Measurements from ENCODE around the gene SCAMP3.
"Not testable (repeated sequence)": the region's sequence is repeated elsewhere in the genome, so short reads cannot be mapped to it uniquely, and the experiment has no call there.

The SCAMP3 gene

DNA sequence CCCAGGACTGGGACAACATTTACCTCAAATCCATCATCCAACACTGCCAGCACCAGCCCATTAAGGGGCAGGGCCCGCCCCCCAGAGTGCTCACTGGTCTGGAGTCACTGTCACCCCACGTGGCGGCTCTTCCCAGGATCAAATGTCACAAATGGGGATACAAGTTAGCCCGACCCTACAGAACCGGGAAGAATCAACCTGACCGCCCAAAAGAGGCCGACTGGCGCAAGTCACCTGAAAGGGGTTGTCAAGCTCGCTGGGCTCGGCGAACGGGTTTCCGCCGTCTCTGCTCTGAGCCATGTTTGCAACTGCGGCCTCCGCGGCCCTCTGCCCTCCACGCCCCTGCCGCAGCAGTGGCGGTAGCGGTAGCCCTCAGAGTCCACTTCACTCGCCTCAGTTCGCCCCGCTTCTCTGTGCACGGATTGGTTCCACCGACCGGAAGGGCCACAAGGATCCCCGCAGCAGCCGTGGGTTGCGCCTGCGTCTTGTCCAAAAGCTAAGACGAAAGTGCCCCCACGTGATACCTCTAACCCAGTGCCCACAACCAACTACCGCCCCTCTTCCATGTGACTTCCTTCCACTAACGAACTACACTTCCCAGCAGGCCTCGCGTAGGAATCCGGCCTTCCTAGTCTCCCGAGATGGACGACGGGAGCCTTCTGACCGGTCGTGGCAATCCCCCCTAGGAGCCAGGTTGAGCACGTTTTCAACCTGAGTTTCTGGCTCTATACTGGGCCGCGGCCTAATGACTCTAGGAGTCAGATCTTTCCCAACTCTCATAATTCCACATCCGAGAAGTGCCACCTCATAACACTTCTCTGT is at the start of gene SCAMP3:
TSS of gene SCAMP3 (minus strand) at position 509 of the 822 bp plus-strand sequence. CDS start at position 300, 209 bp downstream.
- DNase-seq, result peak; percentile 92

DNA sequence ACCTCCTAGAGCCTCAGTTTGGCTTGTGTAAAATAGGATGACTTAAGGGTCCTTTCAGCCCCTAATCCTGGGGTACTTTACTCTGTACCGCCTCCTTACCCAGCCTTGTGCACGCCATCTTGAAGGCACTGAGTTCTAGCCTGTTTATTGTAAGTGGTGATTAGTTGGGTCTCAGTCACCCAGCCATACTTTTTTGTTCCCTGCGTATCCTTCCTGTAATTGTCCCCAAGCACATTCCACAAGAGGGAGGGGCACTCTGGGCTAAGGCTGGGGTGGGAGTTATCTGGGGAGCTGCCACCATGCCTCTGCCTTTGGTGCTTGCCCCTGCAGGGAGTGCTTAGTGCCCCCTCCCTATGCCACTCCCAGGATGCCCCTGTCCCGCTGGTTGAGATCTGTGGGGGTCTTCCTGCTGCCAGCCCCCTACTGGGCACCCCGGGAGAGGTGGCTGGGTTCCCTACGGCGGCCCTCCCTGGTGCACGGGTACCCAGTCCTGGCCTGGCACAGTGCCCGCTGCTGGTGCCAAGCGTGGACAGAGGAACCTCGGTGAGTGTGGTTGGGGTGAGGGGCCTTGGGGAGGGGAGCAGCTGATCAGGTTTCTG is 47.4 kb upstream of the SCAMP3 start:
- DNase-seq, result no peak

DNA sequence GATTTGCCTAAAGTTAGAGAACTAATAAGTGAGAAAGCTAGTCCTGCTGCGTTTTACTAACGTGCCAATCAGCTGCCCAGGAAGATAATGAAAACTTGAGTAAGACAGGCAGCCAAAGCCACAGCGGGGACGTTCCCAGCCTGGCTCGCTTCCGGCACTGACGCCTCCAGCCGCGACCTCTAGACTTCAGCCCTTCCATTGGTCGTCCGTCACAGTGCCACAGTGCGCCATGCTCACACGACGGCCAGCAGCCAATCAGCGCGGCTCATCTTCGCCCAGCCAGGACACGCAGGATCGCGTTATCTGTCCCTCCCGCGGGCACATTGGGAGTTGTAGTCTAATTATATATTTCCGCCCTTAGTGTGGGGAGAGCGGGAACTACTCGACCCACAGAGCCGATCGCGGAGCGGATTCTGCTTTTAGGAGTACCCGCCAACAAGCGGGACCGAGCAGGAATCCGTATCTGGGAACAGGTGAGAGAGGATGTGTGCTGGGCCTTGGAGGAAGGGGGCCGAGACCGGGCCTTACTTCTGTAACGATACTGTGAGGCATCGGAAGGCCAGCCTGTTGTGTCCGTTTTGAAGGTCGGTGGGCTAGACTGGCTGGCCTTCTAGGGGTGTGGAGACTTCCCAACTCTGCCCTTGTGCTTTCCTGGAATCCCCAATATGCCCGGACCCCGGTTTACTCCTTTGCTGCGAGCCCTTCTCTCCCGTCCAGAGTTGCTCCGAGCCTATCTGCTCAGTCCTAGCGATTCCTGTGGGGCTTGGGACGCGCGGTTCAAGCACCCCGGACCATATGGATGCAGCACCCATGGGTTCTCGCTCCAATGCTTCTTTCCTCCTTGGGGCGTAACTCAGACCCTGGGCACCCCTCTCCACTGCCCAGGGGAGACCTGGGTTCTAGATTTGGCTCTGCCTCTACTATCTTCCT is 46.6 kb upstream of the SCAMP3 start, which contains the start of gene FDPS:
TSS of gene FDPS (plus strand) at position 374 of the 930 bp plus-strand sequence. CDS start 924 bp downstream, outside the sequence.
- DNase-seq, result peak; percentile 99

DNA sequence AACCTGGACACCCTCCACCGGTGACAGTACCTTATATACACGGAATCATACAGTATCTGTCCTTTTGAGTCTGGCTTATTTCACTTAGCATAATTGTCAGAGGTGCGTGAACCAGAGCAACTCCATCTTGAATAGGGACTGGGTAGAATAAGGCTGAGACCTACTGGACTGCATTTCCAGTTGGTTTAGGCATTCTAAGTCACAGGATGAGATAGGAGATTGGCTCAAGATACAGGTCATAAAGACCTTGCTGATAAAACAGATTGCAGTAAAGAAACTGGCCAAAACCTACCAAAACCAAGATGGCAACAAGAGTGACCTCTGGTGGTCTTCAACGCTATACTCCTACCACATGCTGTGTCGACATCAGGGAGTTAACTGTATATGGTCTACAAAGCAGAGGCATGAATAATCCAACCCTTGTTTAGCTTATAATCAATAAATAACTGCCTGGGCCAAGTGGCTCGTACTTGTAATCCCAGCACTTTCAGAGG is 45.1 kb upstream of the SCAMP3 start:
- peak; percentile 30 to 32 for DNase-seq

DNA sequence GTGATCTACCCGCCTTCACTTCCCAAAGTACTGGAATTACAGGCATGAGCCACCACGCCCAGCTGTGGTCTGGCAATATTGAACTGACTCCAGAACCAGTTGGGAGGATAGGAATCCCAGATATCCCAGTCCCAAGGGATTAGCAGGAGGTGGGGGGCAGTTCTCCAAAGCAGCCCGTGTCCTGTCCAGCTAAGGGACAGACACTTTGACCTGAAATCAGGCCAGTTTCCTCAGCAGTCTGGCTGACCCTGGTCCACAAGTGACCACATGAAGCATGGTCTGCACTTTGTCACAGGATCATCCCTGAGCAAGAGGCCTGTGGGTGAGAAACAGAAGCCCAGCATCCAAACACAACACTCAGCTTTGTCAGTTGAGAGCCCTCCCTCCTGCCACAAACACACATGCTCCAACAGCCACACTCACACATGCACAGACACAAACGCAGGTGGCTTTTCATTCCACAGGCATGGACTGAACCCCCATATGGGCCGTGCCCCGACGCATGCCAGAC is 43.8 kb upstream of the SCAMP3 start:
- no peak for DNase-seq

DNA sequence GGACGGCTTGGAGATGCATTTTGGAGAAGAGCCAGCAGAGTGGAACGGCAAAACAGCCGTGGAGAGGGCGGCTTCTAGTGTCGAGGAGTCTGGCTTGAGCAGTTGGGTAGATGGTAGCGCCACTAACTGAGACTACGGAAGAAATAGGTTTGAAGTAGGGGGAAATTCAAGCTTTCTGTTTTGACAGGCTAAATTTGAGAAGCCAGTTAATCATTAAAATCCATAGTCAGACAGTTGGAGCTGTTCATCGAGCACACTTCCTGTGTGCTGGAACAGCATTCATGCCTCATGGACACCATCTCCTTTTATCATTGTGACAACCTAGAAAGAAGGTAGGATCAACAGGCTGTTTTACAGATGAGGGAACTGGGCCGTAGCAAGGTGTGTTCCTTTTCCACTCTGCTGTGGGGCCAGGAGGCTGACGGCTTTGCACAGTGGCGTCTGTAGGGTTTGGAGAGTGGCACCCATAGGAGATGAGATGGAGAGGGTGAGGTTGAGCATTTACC is 42.5 kb upstream of the SCAMP3 start:
- DNase-seq, result no peak

DNA sequence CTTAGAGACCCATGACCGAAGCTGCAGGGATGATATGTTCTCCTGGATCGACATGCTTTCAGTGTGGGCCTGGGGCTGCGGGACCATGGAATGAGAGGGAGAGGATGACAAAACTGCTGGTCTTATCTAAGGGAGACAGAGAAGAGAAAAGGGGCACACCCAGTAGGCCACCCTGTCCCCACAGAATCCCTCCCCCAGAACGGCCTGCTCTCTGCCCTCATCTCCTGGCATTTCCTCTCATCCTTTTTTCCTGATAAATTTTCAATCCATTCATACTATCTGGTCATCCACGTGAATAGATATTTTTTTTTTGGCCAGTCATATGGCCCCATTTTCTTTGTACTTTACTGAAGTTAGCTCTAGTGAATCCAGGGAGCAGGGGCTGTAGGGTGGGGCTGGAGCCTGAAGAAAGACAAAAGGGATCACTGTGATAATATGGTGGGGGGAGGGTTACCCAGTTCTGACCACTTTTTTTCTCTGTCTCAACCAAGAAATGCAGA is 39.2 kb upstream of the SCAMP3 start, which contains the start of gene PKLR:
TSS of gene PKLR (minus strand) at position 97 of the 500 bp plus-strand sequence. CDS start at position 54, 43 bp downstream.
- no peak for DNase-seq

DNA sequence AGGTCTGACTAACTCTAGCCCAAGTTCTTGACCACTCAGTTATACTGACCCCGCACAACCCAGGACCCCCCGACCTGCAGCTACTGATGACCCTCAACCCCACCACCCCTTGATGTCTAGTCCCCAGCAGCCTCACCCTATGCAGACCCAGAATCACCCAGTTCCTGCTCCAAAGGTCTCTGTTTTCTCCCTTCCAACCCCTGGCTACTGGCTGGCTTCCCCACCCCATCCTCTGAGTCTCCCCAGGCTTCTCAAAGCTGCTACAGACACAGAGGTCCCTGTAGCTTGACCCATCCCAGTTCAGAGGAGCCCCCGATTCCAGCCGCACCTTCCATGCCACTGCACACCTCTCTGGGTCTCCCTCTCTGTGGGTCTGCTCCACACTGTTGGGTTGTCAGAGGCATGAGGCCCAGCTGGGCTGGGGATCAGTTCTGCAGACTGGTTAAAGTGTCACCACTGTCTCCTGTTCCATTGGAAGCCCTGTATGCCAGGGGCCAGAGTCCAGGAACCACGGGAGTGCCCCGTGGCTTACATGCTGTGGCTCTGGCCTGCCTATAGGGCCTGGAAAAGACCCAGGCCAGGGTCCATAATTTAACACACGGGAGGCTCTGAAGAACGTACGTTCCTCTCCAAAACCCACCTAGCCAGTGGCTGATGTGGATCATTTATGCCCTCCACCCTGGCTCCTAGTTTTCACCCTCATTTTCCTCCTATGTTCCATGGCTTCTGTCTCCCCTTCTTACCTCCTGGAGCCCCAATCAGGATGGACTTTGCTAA is 38.6 kb upstream of the SCAMP3 start:
- no peak for DNase-seq

DNA sequence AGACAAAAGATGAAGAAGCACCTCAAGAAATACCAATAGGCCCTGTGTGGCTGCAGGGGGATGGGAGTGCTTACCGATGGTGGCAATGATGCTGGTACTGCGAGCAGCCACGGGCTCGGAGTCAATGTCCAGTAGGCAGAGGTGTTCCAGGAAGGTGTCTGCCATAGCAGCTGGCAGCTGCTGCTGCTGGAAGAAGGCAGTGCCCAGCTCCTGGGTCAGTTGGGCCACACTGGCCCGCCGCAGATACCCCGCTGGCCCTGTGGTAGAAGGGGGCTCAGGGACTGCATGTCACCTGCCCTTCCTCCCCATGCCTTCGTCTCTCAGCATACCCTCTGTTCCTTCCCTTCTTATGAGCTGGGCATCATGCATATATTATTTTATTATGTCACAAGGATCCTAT is 37.9 kb upstream of the SCAMP3 start:
- DNase-seq, result no peak

DNA sequence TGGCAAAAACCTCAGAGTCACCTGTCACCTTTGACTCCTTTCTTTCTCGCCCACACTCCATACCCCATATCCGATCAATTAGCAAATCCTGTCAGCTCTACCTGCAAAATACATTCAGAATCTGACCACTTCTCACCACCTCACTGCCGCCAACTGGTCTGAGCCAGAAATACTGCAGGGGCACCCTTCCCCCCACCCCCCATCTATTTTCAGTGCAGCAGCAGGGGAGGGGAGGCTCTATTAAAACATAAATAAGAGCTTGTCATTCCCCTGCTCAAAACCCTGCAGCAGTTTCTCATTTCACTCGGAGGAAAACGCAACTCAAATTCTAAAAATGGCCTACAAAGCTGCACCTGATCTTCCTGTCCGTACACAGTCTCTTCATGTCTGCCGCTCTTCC is 35.2 kb upstream of the SCAMP3 start:
- DNase-seq, result no peak

DNA sequence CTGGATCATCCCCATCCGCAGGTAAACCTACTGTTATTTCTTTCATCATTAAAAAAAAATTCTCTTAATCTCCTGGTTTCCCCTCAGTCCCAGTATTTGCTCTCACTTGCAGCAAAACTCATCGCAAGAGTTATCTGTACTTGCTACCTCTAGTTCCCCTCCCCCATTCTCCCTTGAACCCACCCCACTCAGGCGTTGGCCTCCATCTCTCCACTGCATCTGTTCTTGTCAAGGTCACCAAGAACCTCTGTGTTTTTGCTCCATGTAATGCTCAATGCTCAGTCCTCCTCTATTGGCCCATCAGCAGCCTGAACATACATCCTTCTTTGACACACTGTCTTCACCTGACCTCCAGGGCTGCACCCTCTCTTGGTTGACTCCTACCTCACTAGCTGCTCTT is 34.5 kb upstream of the SCAMP3 start:
- no peak for DNase-seq

DNA sequence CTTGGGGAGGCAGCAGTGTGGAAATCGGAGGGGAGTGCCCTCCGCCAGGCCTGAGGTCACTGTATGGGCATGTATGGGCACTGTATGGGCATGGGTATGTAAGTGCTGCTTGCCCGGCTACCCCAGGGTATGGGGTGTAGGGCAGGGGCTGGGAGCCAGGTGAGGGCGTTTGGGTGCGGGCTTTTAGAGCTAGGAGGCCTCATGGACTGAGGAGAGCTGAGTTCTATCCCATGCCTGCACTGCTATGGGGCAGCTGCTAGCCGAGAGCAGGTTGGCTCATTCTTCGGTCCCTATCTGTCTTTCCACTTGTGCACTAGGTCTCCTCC is 33.7 kb upstream of the SCAMP3 start:
- DNase-seq, result no peak

DNA sequence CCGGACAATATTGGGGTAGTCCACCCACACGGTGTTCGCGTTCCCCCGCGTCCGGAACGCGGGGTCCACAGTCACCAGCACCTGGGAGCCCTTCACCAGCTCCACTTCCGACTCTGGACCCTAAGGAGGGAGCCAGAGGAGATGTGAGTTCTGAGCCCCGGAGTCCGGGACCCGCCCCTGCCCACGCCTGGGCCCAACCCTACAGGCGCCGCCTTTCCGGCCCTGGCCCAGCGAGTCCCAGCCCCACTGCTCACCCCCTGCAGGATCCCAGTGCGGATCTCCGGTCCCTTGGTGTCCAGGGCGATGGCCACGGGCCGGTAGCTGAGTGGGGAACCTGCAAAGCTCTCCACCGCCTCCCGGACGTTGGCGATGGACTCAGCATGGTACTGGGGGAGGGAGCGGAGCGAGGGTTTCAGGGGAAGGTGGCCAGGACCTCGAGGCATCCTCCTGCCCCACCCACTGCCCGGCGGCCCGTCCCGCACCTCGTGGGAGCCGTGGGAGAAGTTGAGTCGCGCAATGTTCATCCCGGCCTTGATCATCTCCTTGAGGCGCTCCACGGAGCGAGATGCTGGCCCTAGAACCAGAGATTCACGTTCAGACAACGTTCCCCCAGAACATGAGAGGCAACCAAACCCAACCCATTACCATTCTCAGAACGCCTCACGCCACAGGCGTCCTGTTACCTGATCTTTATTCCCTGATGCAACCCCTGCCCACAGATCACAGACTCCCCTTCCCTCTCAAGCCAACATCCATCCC is 33.2 kb upstream of the SCAMP3 start:
- no peak for DNase-seq

DNA sequence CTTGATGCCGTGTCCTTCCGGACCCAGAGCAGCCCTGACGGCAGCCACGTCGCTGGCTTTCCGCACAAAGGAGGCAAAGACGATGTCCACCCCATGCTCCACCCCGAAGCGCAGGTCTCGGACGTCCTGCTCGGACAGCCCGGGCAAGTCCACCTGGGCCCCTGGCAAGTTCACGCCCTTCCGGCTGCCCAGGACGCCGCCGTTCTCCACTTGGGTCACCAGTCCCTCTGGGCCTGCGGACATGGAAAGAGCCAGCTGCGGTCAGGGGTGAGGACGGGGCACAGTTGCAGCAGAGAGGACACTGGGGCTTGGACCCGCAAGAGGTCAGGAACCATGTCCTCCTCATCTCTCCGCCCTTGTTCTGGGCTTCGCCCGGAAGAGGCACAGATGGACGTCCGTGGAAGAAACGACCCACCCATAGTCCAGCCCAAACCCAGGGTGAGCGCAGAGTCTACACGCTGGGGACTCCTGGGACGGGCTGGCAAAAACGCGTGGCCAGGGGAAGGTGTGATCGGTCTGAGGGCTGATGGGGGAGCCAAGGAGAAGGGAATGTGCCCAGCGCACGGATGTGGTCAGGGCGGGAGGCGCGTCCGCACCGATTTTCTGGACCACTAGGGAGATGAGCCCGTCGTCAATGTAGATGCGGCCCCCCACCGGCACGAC is 32.5 kb upstream of the SCAMP3 start:
- no peak for DNase-seq

DNA sequence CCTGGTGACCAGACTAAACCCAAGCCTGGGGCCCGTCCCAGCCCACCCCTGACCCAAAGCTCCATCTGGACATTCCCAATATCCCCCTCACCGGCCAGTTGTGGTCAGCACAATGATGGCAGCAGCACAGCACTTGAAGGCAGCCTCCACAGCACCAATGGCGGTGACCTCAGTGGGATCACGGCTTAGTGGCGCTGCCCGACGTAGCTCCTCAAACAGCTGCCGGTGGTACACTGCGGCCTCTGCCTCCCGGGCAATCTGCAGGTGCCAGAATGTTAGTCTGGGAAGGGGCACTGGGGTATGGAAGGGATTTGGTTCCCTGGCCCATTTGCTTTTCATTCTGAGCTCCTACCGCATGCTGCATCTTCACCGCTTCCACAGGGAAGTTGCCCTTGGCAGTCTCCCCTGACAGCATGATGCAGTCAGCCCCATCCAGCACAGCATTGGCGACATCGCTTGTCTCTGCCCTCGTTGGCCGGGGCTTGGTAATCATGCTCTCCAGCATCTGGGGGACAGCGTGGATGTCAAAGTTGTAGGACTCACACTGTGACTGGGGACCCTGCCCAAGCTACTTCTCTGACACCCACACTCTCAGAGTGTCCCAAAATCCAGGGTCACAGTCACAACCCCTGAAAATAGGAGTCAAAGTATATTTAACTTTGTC is 31.1 kb upstream of the SCAMP3 start:
- DNase-seq, result no peak

DNA sequence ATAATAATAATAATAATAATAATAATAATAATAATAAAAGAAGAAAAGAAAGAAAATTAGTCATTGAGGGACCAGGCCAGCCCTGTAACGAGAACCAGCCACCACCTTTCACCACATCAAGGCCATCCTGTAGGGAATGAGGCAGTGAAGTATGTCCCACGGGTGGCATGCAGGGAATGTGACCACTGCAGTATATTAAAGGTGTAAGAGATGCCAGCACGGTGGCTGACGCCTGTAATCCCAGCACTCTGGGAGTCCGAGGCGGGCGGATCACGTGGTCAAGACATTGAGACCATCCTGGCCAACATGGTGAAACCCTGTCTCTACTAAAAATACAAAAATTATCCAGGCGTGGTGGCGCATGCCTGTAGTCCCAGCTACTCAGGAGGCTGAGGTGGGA is 28.8 kb upstream of the SCAMP3 start:
- not testable (repeated sequence) for DNase-seq

DNA sequence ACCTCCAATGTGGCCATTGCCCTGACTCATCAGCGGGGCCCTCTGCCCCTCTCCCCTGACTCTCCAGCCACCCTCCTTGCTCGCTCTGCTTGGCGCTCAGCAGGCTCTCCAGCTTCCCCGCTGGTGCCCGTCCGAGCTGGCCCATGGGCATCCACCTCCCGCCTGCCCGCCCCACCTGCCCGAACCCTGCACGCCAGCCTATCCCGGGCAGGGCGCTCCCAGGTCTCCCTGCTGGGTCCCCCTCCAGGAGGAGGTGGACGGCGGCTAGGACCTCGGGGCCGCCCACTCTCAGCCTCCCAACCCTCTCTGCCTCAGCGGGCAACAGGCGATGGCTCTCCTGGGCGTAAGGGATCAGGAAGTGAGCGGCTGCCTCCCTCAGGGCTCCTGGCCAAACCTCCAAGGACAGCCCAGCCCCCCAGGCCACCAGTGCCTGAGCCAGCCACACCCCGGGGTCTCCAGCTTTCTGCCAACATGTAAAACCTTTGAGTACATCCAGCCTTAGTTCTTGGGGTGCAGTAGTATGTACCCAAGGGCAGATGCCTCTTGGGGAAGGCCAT is 25.9 kb upstream of the SCAMP3 start:
- DNase-seq, result no peak

DNA sequence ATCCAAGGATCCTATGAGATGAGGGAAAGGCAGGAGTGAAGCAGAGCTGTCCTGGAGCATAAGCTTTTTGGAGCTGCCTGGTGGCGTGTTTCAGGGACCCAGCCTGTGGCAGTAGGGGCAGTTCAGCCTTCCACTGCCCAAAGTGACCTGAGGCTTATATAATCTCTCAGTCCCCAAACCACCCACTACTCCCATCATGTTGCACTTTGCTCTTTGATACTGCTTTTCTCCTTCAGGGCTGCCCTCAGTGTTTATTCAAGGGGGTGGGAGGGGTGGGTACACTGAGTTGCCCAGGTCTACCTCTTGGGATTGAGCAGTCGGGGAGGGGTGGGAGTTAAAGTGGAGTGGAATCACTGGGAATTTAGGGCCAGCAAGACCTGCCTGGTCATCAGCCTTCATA is 24.4 kb upstream of the SCAMP3 start:
- no peak for DNase-seq

DNA sequence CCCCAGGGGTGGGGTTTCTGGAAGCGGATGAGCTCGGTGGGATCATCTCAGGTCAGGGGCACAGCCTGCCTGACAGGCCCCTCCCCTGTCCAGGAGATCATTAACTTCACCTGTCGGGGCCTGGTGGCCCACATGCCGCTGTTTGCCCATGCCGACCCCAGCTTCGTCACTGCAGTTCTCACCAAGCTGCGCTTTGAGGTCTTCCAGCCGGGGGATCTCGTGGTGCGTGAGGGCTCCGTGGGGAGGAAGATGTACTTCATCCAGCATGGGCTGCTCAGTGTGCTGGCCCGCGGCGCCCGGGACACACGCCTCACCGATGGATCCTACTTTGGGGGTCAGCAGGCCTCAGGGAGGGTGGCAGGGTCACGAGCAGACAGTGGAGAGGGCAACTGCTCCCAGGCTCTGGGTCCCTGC is 23.5 kb upstream of the SCAMP3 start:
- DNase-seq, result no peak
